Measurements from ENCODE around the gene TYW1. TPM values are rescaled to one million over a fixed set of nuclear protein-coding genes. Genes with fewer than 3 reads are reported as not detected.
"Not testable (repeated sequence)": the region's sequence is repeated elsewhere in the genome, so short reads cannot be mapped to it uniquely, and the experiment has no call there.

Gene TYW1
- total RNA-seq, 1 experiment from 2014 or later = 13.4 TPM

DNA sequence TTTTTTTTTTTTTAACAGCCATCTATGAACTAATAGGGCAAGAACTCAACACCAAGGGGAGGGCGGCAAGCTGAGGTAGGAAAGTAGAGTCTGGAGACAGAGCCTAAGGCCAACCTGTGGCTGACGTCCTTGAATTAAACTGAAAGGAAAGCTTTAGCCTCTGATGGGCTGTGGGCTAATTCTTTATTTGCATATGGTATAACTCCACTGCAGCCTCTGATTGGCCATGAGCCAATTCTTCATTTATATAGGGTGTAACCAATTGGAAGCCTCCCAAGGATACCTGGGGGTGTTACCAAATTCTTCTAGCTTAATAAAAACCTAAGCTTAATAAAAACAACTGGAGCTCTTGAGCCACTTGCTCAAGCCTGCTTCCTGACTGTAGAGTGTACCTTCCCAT lies 10.3 kb downstream of the TYW1 start:
- Histone ChIP-seq H4K20me1 (ENCODE audit: insufficient read depth) (no peaks in the 10 kb centered on the region), H3K4me3 (no peak overlapping the region), H2AFZ (no peak overlapping the region), H3K27ac (no peak overlapping the region), H3K9me2 (ENCODE audit: insufficient read depth) (no peaks in the 10 kb centered on the region), H3K36me3 (ENCODE audit: low read depth) (no peaks in the 10 kb centered on the region), H3K27me3 (ENCODE audit: insufficient read depth, low read depth) (no peaks in the 10 kb centered on the region), H3K4me1 (replicated peaks; ENCODE audit: insufficient read depth) (no peaks in the 10 kb centered on the region), H3K79me2 (ENCODE audit: low read depth) (no peaks in the 10 kb centered on the region), H3K9me3 (ENCODE audit: insufficient read depth, low read depth) (no peaks in the 10 kb centered on the region), H3K4me2 (no peak overlapping the region), H3F3A (ENCODE audit: insufficient read depth, low read depth) (no peaks in the 10 kb centered on the region)
- ChIA-PET CTCF (interaction anchor here (0.7 kb wide), 1 partner anchor 262 kb away, joined by 4 read pairs; no protein-coding TSS in a partner anchor), POLR2A (ENCODE audit: unreplicated experiment) (no interaction called here)
- TF ChIP-seq, protein P1, sequence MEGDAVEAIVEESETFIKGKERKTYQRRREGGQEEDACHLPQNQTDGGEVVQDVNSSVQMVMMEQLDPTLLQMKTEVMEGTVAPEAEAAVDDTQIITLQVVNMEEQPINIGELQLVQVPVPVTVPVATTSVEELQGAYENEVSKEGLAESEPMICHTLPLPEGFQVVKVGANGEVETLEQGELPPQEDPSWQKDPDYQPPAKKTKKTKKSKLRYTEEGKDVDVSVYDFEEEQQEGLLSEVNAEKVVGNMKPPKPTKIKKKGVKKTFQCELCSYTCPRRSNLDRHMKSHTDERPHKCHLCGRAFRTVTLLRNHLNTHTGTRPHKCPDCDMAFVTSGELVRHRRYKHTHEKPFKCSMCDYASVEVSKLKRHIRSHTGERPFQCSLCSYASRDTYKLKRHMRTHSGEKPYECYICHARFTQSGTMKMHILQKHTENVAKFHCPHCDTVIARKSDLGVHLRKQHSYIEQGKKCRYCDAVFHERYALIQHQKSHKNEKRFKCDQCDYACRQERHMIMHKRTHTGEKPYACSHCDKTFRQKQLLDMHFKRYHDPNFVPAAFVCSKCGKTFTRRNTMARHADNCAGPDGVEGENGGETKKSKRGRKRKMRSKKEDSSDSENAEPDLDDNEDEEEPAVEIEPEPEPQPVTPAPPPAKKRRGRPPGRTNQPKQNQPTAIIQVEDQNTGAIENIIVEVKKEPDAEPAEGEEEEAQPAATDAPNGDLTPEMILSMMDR (conservative IDR thresholded peaks at IDR 0.05) = no peak
- no peak for TF ChIP-seq EZH2 (IDR thresholded peaks at IDR 0.05; ENCODE audit: low read depth)
- no peak for DNase-seq
- intact Hi-C loops (cut with micrococcal nuclease; ENCODE audit: unreplicated experiment) = no loop called here
- BruUV-seq (replicated peaks) = no TSS peak

DNA sequence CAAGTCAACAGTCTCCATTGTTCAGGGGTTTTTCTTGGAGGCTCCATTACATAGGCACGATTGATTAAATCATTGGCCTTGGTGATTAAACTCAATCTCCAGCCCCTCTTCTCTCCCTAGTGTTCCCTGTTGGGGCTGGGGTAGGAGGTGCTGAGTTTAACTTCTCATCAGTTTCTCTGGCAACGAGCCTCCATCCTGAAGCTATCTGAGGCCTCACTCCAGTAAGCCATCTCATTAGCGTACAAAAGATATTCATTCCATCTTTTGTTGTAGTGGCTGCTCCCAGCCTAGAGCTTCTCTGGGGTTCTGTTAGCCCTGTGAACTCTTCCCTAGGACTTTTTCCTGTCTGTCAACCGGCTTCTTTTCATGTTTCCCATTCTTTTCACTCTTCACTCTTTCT lies 11.6 kb downstream of the TYW1 start:
- H3K4me2 ChIP-seq = no peak overlapping the region
- no peaks in the 10 kb centered on the region for H3K27me3 ChIP-seq (ENCODE audit: insufficient read depth, low read depth)
- ChIA-PET CTCF (no interaction called here), POLR2A (ENCODE audit: unreplicated experiment) (interaction anchor here (0.6 kb wide), 1 partner anchor 154 kb away, joined by 6 read pairs; no protein-coding TSS in a partner anchor)
- H3K36me3 ChIP-seq (ENCODE audit: low read depth) = no peaks in the 10 kb centered on the region
- H3K4me3 ChIP-seq = no peak overlapping the region
- no peaks in the 10 kb centered on the region for H3K79me2 ChIP-seq (ENCODE audit: low read depth)
- H4K20me1 ChIP-seq (ENCODE audit: insufficient read depth) = no peaks in the 10 kb centered on the region
- H3K9me2 ChIP-seq (ENCODE audit: insufficient read depth) = no peaks in the 10 kb centered on the region
- no TSS peak for BruUV-seq (replicated peaks)
- H3K27ac ChIP-seq = no peak overlapping the region
- H3K4me1 ChIP-seq (replicated peaks; ENCODE audit: insufficient read depth) = no peaks in the 10 kb centered on the region
- DNase-seq = no peak
- TF ChIP-seq, protein P1 (conservative IDR thresholded peaks at IDR 0.05) = no peak
- TF ChIP-seq EZH2 (IDR thresholded peaks at IDR 0.05; ENCODE audit: low read depth) = no peak
- intact Hi-C loops (cut with micrococcal nuclease; ENCODE audit: unreplicated experiment) = no loop called here
- H2AFZ ChIP-seq = no peak overlapping the region
- H3F3A ChIP-seq (ENCODE audit: insufficient read depth, low read depth) = no peaks in the 10 kb centered on the region
- H3K9me3 ChIP-seq (ENCODE audit: insufficient read depth, low read depth) = no peaks in the 10 kb centered on the region

DNA sequence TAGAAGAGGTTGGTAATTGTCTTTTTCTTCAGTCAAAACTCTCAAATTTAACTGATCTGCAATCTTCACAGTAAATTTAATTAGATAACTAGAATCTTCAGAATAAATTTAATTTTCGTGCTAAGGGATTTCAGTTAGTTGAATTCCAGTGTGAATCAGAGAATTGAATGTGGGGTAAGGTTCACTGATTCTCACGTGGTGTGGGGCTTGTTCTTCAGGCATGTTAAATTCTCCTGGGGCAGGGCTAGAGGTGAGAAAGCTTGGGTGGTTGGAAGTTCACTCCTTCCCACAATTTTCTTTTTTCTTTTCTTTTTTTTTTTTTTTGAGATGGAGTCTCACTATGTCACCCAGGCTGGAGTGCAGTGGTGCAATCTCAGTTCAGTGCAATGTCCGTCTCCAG lies 13.0 kb downstream of the TYW1 start:
- H3K79me2 ChIP-seq (ENCODE audit: low read depth); BruUV-seq (replicated peaks); H3K4me1 ChIP-seq (replicated peaks; ENCODE audit: insufficient read depth); H3K4me2 ChIP-seq; POLR2A ChIA-PET (ENCODE audit: unreplicated experiment); H3K9me2 ChIP-seq (ENCODE audit: insufficient read depth); H3F3A ChIP-seq (ENCODE audit: insufficient read depth, low read depth); H3K4me3 ChIP-seq; H4K20me1 ChIP-seq (ENCODE audit: insufficient read depth); H3K36me3 ChIP-seq (ENCODE audit: low read depth); H3K27me3 ChIP-seq (ENCODE audit: insufficient read depth, low read depth); H3K9me3 ChIP-seq (ENCODE audit: insufficient read depth, low read depth); H2AFZ ChIP-seq; CTCF ChIA-PET; H3K27ac ChIP-seq; intact Hi-C loops (cut with micrococcal nuclease; ENCODE audit: unreplicated experiment); DNase-seq: not testable (repeated sequence)

DNA sequence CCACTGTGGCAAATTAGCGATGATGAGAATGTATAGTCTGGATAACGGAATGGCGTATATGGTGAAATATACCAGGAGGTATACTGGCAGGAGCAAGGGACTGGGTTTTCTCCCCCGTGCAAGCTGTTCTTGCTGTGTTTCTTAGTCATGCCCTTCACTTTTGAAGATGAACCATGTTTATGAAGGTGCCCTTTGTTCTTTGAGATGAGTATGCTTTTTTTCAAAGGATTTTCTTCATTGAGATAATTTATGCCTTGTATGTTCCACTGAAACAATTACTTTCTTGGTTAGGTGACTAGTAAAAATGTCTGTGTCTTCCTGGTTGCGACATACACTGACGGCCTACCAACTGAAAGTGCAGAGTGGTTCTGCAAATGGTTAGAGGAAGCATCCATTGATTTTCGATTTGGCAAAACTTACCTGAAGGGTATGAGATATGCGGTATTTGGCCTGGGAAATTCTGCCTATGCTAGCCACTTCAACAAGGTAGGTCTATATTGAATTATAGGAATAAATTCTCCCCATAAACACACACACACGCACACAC lies 17.5 kb downstream of the TYW1 start:
- CTCF ChIA-PET = interaction anchor here (0.7 kb wide), 1 partner anchor 12 kb away, joined by 3 read pairs; no protein-coding TSS in a partner anchor
- BruUV-seq (replicated peaks); POLR2A ChIA-PET (ENCODE audit: unreplicated experiment): not testable (repeated sequence)

DNA sequence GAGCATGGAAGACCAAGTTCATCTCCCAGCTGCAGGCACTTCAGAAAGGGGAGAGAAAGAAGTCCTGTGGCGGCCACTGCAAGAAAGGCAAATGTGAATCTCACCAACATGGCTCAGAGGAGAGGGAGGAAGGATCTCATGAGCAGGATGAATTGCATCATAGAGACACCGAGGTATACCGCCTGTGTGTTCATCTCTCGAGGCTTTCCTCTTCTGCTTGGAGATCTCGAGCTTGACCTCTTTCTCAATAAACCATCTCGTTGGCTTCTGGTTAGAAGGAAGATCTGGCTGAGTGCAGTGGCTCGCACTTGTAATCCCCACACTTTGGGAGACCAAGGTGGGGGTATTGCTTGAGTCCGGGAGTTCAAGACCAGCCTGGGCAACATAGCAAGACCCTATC lies 21.3 kb downstream of the TYW1 start:
- BruUV-seq (replicated peaks); H3K27me3 ChIP-seq (ENCODE audit: insufficient read depth, low read depth); H3K27ac ChIP-seq; H3K4me3 ChIP-seq; H3K36me3 ChIP-seq (ENCODE audit: low read depth); H3K79me2 ChIP-seq (ENCODE audit: low read depth); DNase-seq; H3K4me2 ChIP-seq; H2AFZ ChIP-seq; CTCF ChIA-PET; H3K9me3 ChIP-seq (ENCODE audit: insufficient read depth, low read depth); H3F3A ChIP-seq (ENCODE audit: insufficient read depth, low read depth); H4K20me1 ChIP-seq (ENCODE audit: insufficient read depth); intact Hi-C loops (cut with micrococcal nuclease; ENCODE audit: unreplicated experiment); H3K9me2 ChIP-seq (ENCODE audit: insufficient read depth); POLR2A ChIA-PET (ENCODE audit: unreplicated experiment); H3K4me1 ChIP-seq (replicated peaks; ENCODE audit: insufficient read depth): not testable (repeated sequence)

More for the DNA sequence above, 17.5 kb downstream of the TYW1 start:
- H3K9me3 ChIP-seq (ENCODE audit: insufficient read depth, low read depth); H3F3A ChIP-seq (ENCODE audit: insufficient read depth, low read depth); H4K20me1 ChIP-seq (ENCODE audit: insufficient read depth); H3K4me2 ChIP-seq; H3K27me3 ChIP-seq (ENCODE audit: insufficient read depth, low read depth); H3K4me1 ChIP-seq (replicated peaks; ENCODE audit: insufficient read depth); H3K79me2 ChIP-seq (ENCODE audit: low read depth); DNase-seq; H3K27ac ChIP-seq; H3K4me3 ChIP-seq; H3K36me3 ChIP-seq (ENCODE audit: low read depth); H3K9me2 ChIP-seq (ENCODE audit: insufficient read depth); H2AFZ ChIP-seq; intact Hi-C loops (cut with micrococcal nuclease; ENCODE audit: unreplicated experiment): not testable (repeated sequence)
